Loucy (cell line): Measurements from ENCODE around the gene MAP4K1.

Experiments
- H2AFZ ChIP-seq: fragments of 200-600 bp; sonication (generic); 2 replicates; pipeline ENCODE4 v1.6.0; 2016; ENCODE audit warnings: antibody characterized with exemption, mild to moderate bottlenecking, low read length, moderate library complexity
- H3F3A ChIP-seq: fragments of 200-600 bp; 2 replicates; pipeline ENCODE4 v1.6.0; 2016; ENCODE audit warnings: antibody characterized with exemption, low read depth, mild to moderate bottlenecking
- H3K27me3 ChIP-seq: fragments of 200-600 bp; sonication (generic); 2 replicates; pipeline ENCODE4 v1.6.1; 2014; ENCODE audit warnings: low read length, mild to moderate bottlenecking; ENCODE audit not compliant: insufficient read depth, poor library complexity, severe bottlenecking
- H3K36me3 ChIP-seq: fragments of 200-600 bp; sonication (generic); 2 replicates; pipeline ENCODE4 v1.6.1; 2016; ENCODE audit warnings: low read length; ENCODE audit not compliant: insufficient read depth
- H3K4me1 ChIP-seq: fragments of 200-600 bp; sonication (generic); 2 replicates; pipeline ENCODE4 v1.5.1; 2014; ENCODE audit warnings: low read length, mild to moderate bottlenecking; ENCODE audit not compliant: insufficient read depth, poor library complexity, severe bottlenecking
- H3K4me2 ChIP-seq: fragments of 200-600 bp; sonication (generic); 2 replicates; pipeline ENCODE4 v1.6.0; 2014; ENCODE audit warnings: antibody characterized with exemption, low read length, low read depth, mild to moderate bottlenecking; ENCODE audit not compliant: poor library complexity, severe bottlenecking
- H3K4me3 ChIP-seq: fragments of 200-600 bp; sonication (generic); 2 replicates; pipeline ENCODE4 v1.5.1; 2014; ENCODE audit warnings: low read length, mild to moderate bottlenecking, mixed read lengths; ENCODE audit not compliant: poor library complexity, severe bottlenecking
- H3K79me2 ChIP-seq: fragments of 200-600 bp; sonication (generic); 2 replicates; pipeline ENCODE4 v1.6.1; 2014; ENCODE audit warnings: low read length; ENCODE audit not compliant: insufficient read depth
- H3K9ac ChIP-seq: fragments of 200-600 bp; sonication (generic); 2 replicates; pipeline ENCODE4 v1.6.0; 2014; ENCODE audit warnings: mild to moderate bottlenecking, low read depth, low read length, moderate library complexity; ENCODE audit not compliant: poor library complexity, severe bottlenecking
- H3K9me2 ChIP-seq: fragments of 200-600 bp; sonication (generic); replicated peaks from 2 replicates; pipeline ENCODE4 v1.6.1; 2016; ENCODE audit warnings: low read depth, low read length, mixed read lengths
- H3K9me3 ChIP-seq: fragments of 200-600 bp; sonication (generic); 2 replicates; pipeline ENCODE4 v1.6.1; 2014; ENCODE audit warnings: mild to moderate bottlenecking, antibody characterized with exemption, low read length, low read depth; ENCODE audit not compliant: insufficient read depth
- H4K20me1 ChIP-seq: fragments of 200-600 bp; sonication (generic); 2 replicates; pipeline ENCODE4 v1.6.0; 2014; ENCODE audit warnings: antibody characterized with exemption, low read length, mild to moderate bottlenecking; ENCODE audit not compliant: insufficient read depth, poor library complexity, severe bottlenecking
- EZH2phosphoT487 ChIP-seq: fragments of 200-600 bp; IDR thresholded peaks from 2 replicates; pipeline ENCODE4 v1.6.1; 2018; ENCODE audit warnings: antibody characterized with exemption, mild to moderate bottlenecking, moderate library complexity, borderline replicate concordance
- TF ChIP-seq, protein P1 (sequence below): fragments of 200-600 bp; sonication (generic); conservative IDR thresholded peaks from 2 replicates; pipeline ENCODE4 v1.5.1; 2014; ENCODE audit warnings: mild to moderate bottlenecking, antibody characterized with exemption, low read length

MAP4K1 gene

DNA sequence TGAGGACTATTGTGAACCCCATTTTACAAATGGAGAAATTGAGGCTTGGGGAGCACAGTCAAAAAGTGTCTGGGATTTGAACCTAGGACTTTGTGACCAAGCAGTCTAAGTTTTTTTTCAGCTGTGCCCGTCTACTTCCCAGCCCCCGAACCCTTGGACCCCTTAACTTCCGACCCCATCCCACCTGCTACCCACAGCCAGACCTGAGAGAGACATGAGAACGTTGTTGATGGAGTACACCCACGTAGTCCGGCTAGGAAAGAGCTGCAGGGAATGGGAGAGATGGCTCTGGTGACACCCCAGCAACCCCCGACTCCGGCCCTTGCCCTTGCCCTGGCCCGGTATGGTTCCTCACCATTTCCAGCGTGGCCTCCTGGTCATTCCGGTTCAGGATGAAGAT, 18.0 kb downstream of the MAP4K1 start:
- H3K4me1 ChIP-seq: no peaks in the 10 kb centered on the region
- no peaks in the 10 kb centered on the region for H3F3A ChIP-seq
- H3K9me3 ChIP-seq: no peaks in the 10 kb centered on the region
- H2AFZ ChIP-seq: no peak overlapping the region
- no peaks in the 10 kb centered on the region for H4K20me1 ChIP-seq
- no peaks in the 10 kb centered on the region for H3K9me2 ChIP-seq
- no peaks in the 10 kb centered on the region for H3K27me3 ChIP-seq
- no peak overlapping the region for H3K4me3 ChIP-seq
- H3K4me2 ChIP-seq: no peak overlapping the region
- TF ChIP-seq, protein P1, sequence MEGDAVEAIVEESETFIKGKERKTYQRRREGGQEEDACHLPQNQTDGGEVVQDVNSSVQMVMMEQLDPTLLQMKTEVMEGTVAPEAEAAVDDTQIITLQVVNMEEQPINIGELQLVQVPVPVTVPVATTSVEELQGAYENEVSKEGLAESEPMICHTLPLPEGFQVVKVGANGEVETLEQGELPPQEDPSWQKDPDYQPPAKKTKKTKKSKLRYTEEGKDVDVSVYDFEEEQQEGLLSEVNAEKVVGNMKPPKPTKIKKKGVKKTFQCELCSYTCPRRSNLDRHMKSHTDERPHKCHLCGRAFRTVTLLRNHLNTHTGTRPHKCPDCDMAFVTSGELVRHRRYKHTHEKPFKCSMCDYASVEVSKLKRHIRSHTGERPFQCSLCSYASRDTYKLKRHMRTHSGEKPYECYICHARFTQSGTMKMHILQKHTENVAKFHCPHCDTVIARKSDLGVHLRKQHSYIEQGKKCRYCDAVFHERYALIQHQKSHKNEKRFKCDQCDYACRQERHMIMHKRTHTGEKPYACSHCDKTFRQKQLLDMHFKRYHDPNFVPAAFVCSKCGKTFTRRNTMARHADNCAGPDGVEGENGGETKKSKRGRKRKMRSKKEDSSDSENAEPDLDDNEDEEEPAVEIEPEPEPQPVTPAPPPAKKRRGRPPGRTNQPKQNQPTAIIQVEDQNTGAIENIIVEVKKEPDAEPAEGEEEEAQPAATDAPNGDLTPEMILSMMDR: no peak
- TF ChIP-seq EZH2phosphoT487: no peak
- H3K79me2 ChIP-seq: no peaks in the 10 kb centered on the region
- no peaks in the 10 kb centered on the region; the same call in 1 of the 2 replicates for H3K36me3 ChIP-seq
- no peak overlapping the region for H3K9ac ChIP-seq

DNA sequence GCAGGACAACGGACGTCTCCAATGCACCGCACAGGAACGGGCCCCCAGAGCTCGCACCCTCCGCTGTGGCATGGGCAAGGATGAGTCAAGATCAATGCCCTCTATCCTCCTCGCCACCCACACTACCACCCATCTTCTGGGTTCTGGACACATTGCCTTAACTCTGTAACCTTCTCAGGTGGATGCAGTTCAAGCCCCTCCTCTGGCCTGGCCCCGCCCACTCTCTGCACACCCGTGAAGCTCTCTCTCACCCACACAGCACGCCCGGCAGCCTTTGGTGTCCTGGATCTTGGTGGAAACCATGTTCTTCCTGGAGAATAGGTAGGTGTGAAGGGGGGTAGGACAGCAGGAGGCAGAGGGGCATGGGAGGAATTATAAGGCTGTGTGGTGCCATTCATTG, 20.7 kb downstream of the MAP4K1 start:
- TF ChIP-seq, protein P1: no peak
- no peak for TF ChIP-seq EZH2phosphoT487
- Histone ChIP-seq H3K4me3 (no peak overlapping the region), H3K36me3 (no peaks in the 10 kb centered on the region; the same call in 1 of the 2 replicates), H2AFZ (no peak overlapping the region), H3F3A (no peaks in the 10 kb centered on the region), H3K4me2 (no peak overlapping the region), H3K9ac (no peak overlapping the region), H3K79me2 (no peaks in the 10 kb centered on the region), H4K20me1 (no peaks in the 10 kb centered on the region), H3K4me1 (no peaks in the 10 kb centered on the region), H3K9me3 (no peaks in the 10 kb centered on the region), H3K27me3 (no peaks in the 10 kb centered on the region), H3K9me2 (no peaks in the 10 kb centered on the region)

DNA sequence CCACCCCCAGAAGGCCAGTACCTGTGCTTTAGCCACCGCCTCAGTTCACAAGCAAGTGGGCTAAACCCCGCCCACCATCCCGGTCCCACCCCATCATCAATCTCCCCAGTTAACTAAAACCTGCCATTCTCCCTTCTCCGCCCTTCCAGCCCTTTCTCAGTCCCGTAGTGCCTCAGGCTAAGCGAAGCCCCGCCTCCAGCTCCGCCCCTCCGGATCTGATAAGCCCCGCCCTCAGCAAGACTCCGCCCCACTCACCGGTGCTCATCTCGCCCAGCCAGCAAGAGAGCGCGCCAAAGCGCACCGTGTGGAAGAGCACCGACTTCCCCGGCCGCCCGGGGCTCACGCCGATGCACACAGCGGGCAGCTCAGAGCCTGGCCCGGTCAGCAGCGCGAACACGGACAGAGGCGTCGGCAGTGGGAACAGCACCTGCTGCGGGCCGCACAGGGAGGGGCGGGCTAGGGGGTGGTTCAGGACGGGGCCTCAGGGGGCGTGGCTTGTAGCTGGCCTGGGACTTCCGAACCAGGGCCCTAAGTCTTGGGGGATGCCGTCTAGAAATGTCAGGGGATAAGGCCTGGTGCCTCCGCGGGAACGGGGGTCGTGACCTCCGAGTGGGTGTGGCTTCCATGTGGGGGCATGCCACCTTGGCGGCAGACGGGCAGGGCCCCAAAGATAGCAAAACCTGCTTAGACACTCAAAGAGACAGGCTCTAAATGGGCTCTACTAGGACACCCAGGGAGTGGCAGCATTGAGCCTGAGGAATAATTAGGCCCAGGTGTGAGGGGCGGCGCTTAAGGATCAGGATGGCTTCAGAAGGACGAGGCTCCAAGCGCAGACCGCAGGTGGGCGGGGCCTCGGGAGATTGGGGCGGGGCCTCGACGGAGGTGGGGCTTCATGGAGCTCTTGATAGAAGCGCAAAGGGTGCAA, 21.4 kb downstream of the MAP4K1 start:
- Histone ChIP-seq H2AFZ (no peak overlapping the region), H3K79me2 (no peaks in the 10 kb centered on the region), H3K9me3 (no peaks in the 10 kb centered on the region), H3K4me3 (no peak overlapping the region), H3K9me2 (no peaks in the 10 kb centered on the region), H4K20me1 (no peaks in the 10 kb centered on the region), H3K4me2 (no peak overlapping the region), H3K27me3 (no peaks in the 10 kb centered on the region), H3F3A (no peaks in the 10 kb centered on the region), H3K9ac (no peak overlapping the region), H3K36me3 (no peaks in the 10 kb centered on the region; the same call in 1 of the 2 replicates), H3K4me1 (no peaks in the 10 kb centered on the region)
- TF ChIP-seq EZH2phosphoT487: no peak
- TF ChIP-seq, protein P1: no peak
